ENCODE data around the gene RTP1. TPM values are rescaled to one million over a fixed set of nuclear protein-coding genes. Genes with fewer than 3 reads are reported as not detected.

Gene RTP1
- total and polyA plus RNA-seq, 9 of the 15 experiments (the other 6 are each of a cell fraction or from before 2014, with no cell fraction given), result not detected

- POLR2A ChIA-PET, result interaction anchor here (0.8 to 2.0 kb wide), 3 partner anchors 9 to 41 kb away, joined by 3 to 10 read pairs (median 6); no protein-coding TSS in a partner anchor
- WGBS (ENCODE audit: insufficient coverage, low coverage, missing lambda C conversion rate), result 0% methylated on average over 1 of the region's 1 CpG
- CTCF ChIA-PET (ENCODE audit: low intra/inter-chr PET ratio), result no interaction called here
- DNase-seq (ENCODE audit: extremely low read depth in 1 of 4, low spot score in 3 of 4) (no peak), FAIRE-seq (no peak), ATAC-seq (no peak)
- no peaks in the 10 kb centered on the region for H3K79me2 ChIP-seq (ENCODE audit: control insufficient read depth, insufficient read depth, low read length)
- H3K9me3 ChIP-seq (replicated peaks; ENCODE audit: control insufficient read depth, insufficient read depth, low read depth, low read length), result no peaks in the 10 kb centered on the region; the same call in 1 of the 2 replicates
- no peak overlapping the region for H3K9ac ChIP-seq (ENCODE audit: insufficient read depth in 1 of 2, low read depth in 2 of 2, low read length in 2 of 2)
- H3K9me1 ChIP-seq (ENCODE audit: control insufficient read depth, insufficient read depth, low read length), result no peaks in the 10 kb centered on the region
- no peak overlapping the region for H3K4me2 ChIP-seq (ENCODE audit: insufficient read depth, low read length)
- H3K27ac ChIP-seq (ENCODE audit: extremely low read depth, low read depth, low read length), result no peak overlapping the region
- peaks cover 10 to 20% of the 10 kb centered on the region in 2 experiments; a peak in 4 of 5 replicates for H3K27me3 ChIP-seq (ENCODE audit: control insufficient read depth in 2 of 2, insufficient read depth in 2 of 2, low read length in 2 of 2)
- no peak overlapping the region for H2AFZ ChIP-seq (ENCODE audit: low read depth, low read length)
- BruUV-seq (replicated peaks), result no TSS peak
- no peaks in the 10 kb centered on the region for H3K36me3 ChIP-seq (ENCODE audit: control insufficient read depth, insufficient read depth, low read length)
- intact Hi-C loops (cut with micrococcal nuclease), result no loop called here
- H3K4me1 ChIP-seq (replicated peaks in 1 of 2; ENCODE audit: control insufficient read depth in 2 of 2, insufficient read depth in 2 of 2, low read length in 2 of 2), result peaks cover 0 to 7% of the 10 kb centered on the region in 2 experiments; a peak in 2 of 5 replicates
- no peak overlapping the region for H3K4me3 ChIP-seq
- TF ChIP-seq PHB2 (IDR thresholded peaks at IDR 0.05; ENCODE audit: low read depth), result no peak
- TF ChIP-seq POLR2G (IDR thresholded peaks at IDR 0.05; ENCODE audit: low read depth, low read length), result no peak
- no peak for TF ChIP-seq PCBP2 (IDR thresholded peaks at IDR 0.05; ENCODE audit: low read depth, low read length, poor library complexity, severe bottlenecking)
- TF ChIP-seq ZBTB34 (CRISPR knock-in tag; IDR thresholded peaks at IDR 0.05), result no peak
- no peak for TF ChIP-seq FOXP1 (CRISPR knock-in tag; IDR thresholded peaks at IDR 0.05)
- no peak for TF ChIP-seq TRIM25 (IDR thresholded peaks at IDR 0.05; ENCODE audit: borderline replicate concordance)
- no peak for TF ChIP-seq JUNB (CRISPR knock-in tag; conservative IDR thresholded peaks at IDR 0.05)
- TF ChIP-seq NR0B1 (IDR thresholded peaks at IDR 0.05; ENCODE audit: partially characterized antibody), result no peak
- TF ChIP-seq ZFP36 (IDR thresholded peaks at IDR 0.05; ENCODE audit: low read depth, low read length, partially characterized antibody), result no peak
- no peak for TF ChIP-seq POU5F1 (IDR thresholded peaks at IDR 0.05; ENCODE audit: borderline replicate concordance, low read depth, low read length, partially characterized antibody)
- TF ChIP-seq DLX4 (CRISPR knock-in tag; IDR thresholded peaks at IDR 0.05), result no peak
- no peak for TF ChIP-seq MEIS2 (IDR thresholded peaks at IDR 0.05; ENCODE audit: partially characterized antibody)
- no peak for TF ChIP-seq SRF (CRISPR knock-in tag; IDR thresholded peaks at IDR 0.05)
- no peak for TF ChIP-seq MXI1 (IDR thresholded peaks at IDR 0.05; ENCODE audit: low read depth, low read length)
- H4K20me1 ChIP-seq (replicated peaks; ENCODE audit: control insufficient read depth, insufficient read depth, low read length), result no peaks in the 10 kb centered on the region
- in situ Hi-C loops (cut with MboI), result no loop called here
Measured at GRCh38 chr3:187210091-187210490, 12.8 kb downstream of the RTP1 start.
